Measurements from ENCODE around the gene PDE7B.

DNA sequence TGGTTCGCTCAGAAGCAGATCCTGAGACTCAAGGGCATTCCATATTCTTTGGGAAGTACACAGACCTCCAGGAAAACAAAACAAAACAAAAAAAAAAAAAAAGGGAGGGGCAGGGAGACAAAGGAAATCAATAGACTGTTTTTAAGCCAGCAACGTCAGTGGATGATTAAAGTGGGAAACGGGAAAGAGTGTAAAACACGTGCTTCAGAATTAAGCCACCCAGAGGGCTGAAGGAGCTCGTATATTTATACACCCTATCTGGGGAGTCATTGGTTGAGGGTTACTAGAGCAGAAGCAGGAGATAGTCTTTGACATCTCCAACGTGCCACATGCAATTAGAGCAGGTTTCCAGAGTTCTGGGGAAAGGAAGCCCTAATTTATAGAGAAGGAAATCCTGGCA, 26.2 kb downstream of the PDE7B start:
- no peak for TF ChIP-seq POLR2AphosphoS5 (IDR thresholded peaks at IDR 0.05; ENCODE audit: low read depth, low read length)
- no peak for TF ChIP-seq POLR2A (IDR thresholded peaks at IDR 0.05; ENCODE audit: low read depth, low read length)
- TF ChIP-seq TAF1 (IDR thresholded peaks at IDR 0.05; ENCODE audit: low read depth, low read length): no peak
- TF ChIP-seq POU2F2 (IDR thresholded peaks at IDR 0.05; ENCODE audit: low read depth, low read length): no peak
- TF ChIP-seq SPI1 (IDR thresholded peaks at IDR 0.05; ENCODE audit: low read depth, low read length): no peak
